22Rv1 (cell line): ENCODE data around the gene PLXDC2.

ENCODE experiments used
- CTCF ChIP-seq: fragments of 450-650 bp; IDR thresholded peaks from 2 replicates; pipeline ENCODE4 v1.5.1; 2017; ENCODE audit warnings: mild to moderate bottlenecking
- ZFX ChIP-seq: fragments of 450-650 bp; IDR thresholded peaks from 2 replicates; pipeline ENCODE4 v1.6.1; 2017; ENCODE audit warnings: antibody characterized with exemption, borderline replicate concordance

GRCh38 chr10:19816411-19817230 lies at the start of gene PLXDC2:
- TF ChIP-seq CTCF = no peak
- TF ChIP-seq ZFX = no peak
